GM23248 (cell line): ENCODE results near the gene KCNA10. TPM values are rescaled to one million over a fixed set of nuclear protein-coding genes. Genes with fewer than 3 reads are reported as not detected.

Experiments
- DNase-seq: peaks from one replicate; pipeline ENCODE4 v3.0.0-alpha.2; 2015
- H2AFZ ChIP-seq: fragments of 200-600 bp; sonication (generic); 2 replicates; pipeline ENCODE4 v1.6.1; 2016; ENCODE audit warnings: antibody characterized with exemption
- H3F3A ChIP-seq: fragments of 200-600 bp; sonication (generic); 2 replicates; pipeline ENCODE4 v1.6.1; 2016; ENCODE audit warnings: mild to moderate bottlenecking, antibody characterized with exemption, mixed run types; ENCODE audit not compliant: insufficient read depth
- H3K27ac ChIP-seq: fragments of 200-600 bp; sonication (generic); 2 replicates; pipeline ENCODE4 v1.5.1; 2016; ENCODE audit warnings: mild to moderate bottlenecking
- H3K27me3 ChIP-seq: fragments of 200-600 bp; sonication (generic); replicated peaks from 2 replicates; pipeline ENCODE4 v1.6.1; 2016; ENCODE audit warnings: mild to moderate bottlenecking; ENCODE audit not compliant: insufficient read depth
- H3K36me3 ChIP-seq: fragments of 200-600 bp; sonication (generic); 2 replicates; pipeline ENCODE4 v1.6.1; 2016; ENCODE audit warnings: low read depth, mild to moderate bottlenecking
- H3K4me1 ChIP-seq: fragments of 200-600 bp; sonication (generic); 2 replicates; pipeline ENCODE4 v1.6.1; 2016; ENCODE audit warnings: mild to moderate bottlenecking; ENCODE audit not compliant: insufficient read depth
- H3K4me2 ChIP-seq: fragments of 200-600 bp; sonication (generic); one replicate; pipeline ENCODE4 v1.6.1; 2016; ENCODE audit warnings: mild to moderate bottlenecking; ENCODE audit not compliant: unreplicated experiment
- H3K4me3 ChIP-seq: fragments of 200-600 bp; sonication (generic); 2 replicates; pipeline ENCODE4 v1.5.1; 2016; ENCODE audit warnings: mild to moderate bottlenecking
- H3K79me2 ChIP-seq: fragments of 200-600 bp; sonication (generic); 2 replicates; pipeline ENCODE4 v1.6.1; 2016; ENCODE audit warnings: mild to moderate bottlenecking; ENCODE audit not compliant: insufficient read depth
- H3K9ac ChIP-seq: fragments of 200-600 bp; sonication (generic); 2 replicates; pipeline ENCODE4 v1.6.1; 2016; ENCODE audit warnings: mild to moderate bottlenecking
- H3K9me2 ChIP-seq: fragments of 200-600 bp; sonication (generic); 2 replicates; pipeline ENCODE4 v1.6.1; 2016; ENCODE audit warnings: mixed run types, mild to moderate bottlenecking, moderate library complexity; ENCODE audit not compliant: insufficient read depth
- H3K9me3 ChIP-seq: fragments of 200-600 bp; sonication (generic); one replicate; pipeline ENCODE4 v1.6.1; 2017; ENCODE audit warnings: low read depth
- H4K20me1 ChIP-seq: fragments of 200-600 bp; sonication (generic); 2 replicates; pipeline ENCODE4 v1.6.0; 2016; ENCODE audit not compliant: insufficient read depth
- EZH2 ChIP-seq: fragments of 200-600 bp; sonication (generic); IDR thresholded peaks from 2 replicates; pipeline ENCODE4 v1.6.1; 2018; ENCODE audit warnings: antibody characterized with exemption, mild to moderate bottlenecking; ENCODE audit not compliant: insufficient read depth, poor library complexity, severe bottlenecking
- EZH2phosphoT487 ChIP-seq: fragments of 200-600 bp; sonication (generic); IDR thresholded peaks from 2 replicates; pipeline ENCODE4 v1.6.1; 2018; ENCODE audit warnings: antibody characterized with exemption, moderate library complexity, mild to moderate bottlenecking, low read depth; ENCODE audit not compliant: insufficient read depth
- WGBS, 2 experiments: methylation state at CpG; one replicate each; pipeline ENCODE4 v1.1.6; 2015 to 2017; ENCODE audit warnings: low lambda C conversion rate in 2 of 2, low coverage in 1 of 2; ENCODE audit errors: missing lambda C conversion rate in 2 of 2; 5-methylcytosine and 5-hydroxymethylcytosine counted together
- in situ Hi-C: fragments of 300-500 bp; cut with MboI; formaldehyde crosslinking; loops from 2 replicates; pipeline ENCODE4 v1.15.0; 2020
- polyA plus RNA-seq: library from polyadenylated mRNA; unstranded; fragments of >200 nt; fragmentation: Nextera tagmentation; extraction: Ambion mirVana; gene quantifications from 2 replicates; pipeline ENCODE4 v1.2.1, GENCODE V29; 2016
- total RNA-seq: library from RNA; depleted of rRNA; stranded (reverse); fragments of >200 nt; shearing (Covaris generic); gene quantifications from 2 replicates; pipeline ENCODE4 v1.2.3, GENCODE V29; 2014

KCNA10 gene
- total and polyA plus RNA-seq, 2 experiments from 2014 or later = not detected

DNA sequence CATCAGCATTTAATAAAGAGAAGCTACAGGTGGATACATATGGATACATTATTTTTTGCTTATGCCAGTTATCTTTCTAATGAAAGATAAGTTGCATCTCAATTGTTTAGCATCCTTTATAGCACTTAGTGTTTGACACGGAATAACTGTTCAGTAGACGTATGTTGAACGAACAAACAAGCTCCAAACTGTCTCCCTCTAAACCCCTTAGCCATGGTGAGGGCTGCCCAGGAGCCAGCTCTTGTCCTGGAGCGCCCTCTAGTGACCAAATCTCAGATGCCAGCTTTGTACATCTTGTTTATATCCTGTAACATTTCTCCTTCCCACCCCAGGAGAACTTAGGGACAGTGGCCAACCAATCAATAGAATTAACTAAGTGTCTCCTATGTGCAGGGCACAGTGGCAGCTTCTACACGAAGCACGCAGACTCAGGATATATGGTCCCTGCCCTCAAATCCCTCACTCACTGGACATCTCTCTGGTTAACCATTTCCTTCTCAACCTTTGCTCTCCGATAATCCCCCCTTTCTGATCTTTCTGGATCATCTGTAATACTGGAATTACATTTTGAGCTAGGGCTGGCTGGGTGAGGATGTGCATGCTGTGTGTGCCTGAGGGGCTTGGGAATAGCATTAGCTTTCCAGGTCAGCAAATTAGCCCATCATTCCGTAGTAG lies 22.9 kb downstream of the KCNA10 start:
- in situ Hi-C loops = loop anchor here (10.0 kb wide), 1 partner anchor 291 kb away; no protein-coding TSS in a partner anchor
- Histone ChIP-seq H3K4me1 (no peaks in the 10 kb centered on the region), H4K20me1 (no peaks in the 10 kb centered on the region), H3K9me2 (no peaks in the 10 kb centered on the region), H2AFZ (no peak overlapping the region), H3K9ac (no peak overlapping the region), H3K4me2 (no peak overlapping the region), H3K4me3 (no peak overlapping the region), H3K27ac (no peak overlapping the region), H3K79me2 (no peaks in the 10 kb centered on the region), H3K9me3 (no peaks in the 10 kb centered on the region), H3F3A (no peaks in the 10 kb centered on the region), H3K36me3 (no peaks in the 10 kb centered on the region), H3K27me3 (no peaks in the 10 kb centered on the region)
- 24 to 25% methylated on average over 8 of the region's 8 CpGs for WGBS, 2 experiments
- TF ChIP-seq EZH2 (no peak), EZH2phosphoT487 (no peak)
- peak; percentile 74 for DNase-seq

GRCh38 chr1:110494522-110495406 lies 24.2 kb downstream of the KCNA10 start:
- H2AFZ ChIP-seq = no peak overlapping the region
- no peaks in the 10 kb centered on the region for H4K20me1 ChIP-seq
- H3K4me3 ChIP-seq = no peak overlapping the region
- in situ Hi-C loops = loop anchor here (10.0 kb wide), 1 partner anchor 290 kb away; no protein-coding TSS in a partner anchor
- no peaks in the 10 kb centered on the region for H3K79me2 ChIP-seq
- no peak overlapping the region for H3K9ac ChIP-seq
- no peaks in the 10 kb centered on the region for H3K36me3 ChIP-seq
- H3K4me1 ChIP-seq = no peaks in the 10 kb centered on the region
- TF ChIP-seq EZH2 (no peak), EZH2phosphoT487 (no peak)
- H3K9me2 ChIP-seq = no peaks in the 10 kb centered on the region
- no peaks in the 10 kb centered on the region for H3K9me3 ChIP-seq
- no peaks in the 10 kb centered on the region for H3F3A ChIP-seq
- no peak overlapping the region for H3K4me2 ChIP-seq
- no peaks in the 10 kb centered on the region for H3K27me3 ChIP-seq
- H3K27ac ChIP-seq = no peak overlapping the region
- peak; percentile 24 for DNase-seq
- WGBS, 2 experiments = 60 to 68% methylated on average over 21 of the region's 21 CpGs

DNA sequence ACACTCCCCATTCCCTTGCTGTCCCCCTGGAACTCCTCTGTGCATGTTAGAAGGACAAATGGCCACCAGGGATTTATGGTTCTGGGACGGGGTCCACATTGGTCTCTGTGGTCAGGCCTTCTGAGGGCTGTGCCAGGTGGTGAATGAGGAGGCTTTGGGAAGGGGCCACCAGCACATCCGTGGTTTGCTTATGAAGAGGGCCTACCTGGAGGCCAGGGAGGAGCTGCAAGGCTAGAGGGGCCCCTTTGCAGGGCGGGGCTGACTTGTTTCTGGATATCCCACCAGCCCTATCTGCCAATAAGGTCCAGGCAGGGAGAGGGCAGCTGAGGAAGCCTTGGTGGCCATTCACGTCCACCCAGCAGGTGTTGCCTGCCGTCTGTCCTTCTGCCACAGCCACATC lies 24.9 kb downstream of the KCNA10 start:
- no peak for DNase-seq
- 53 to 55% methylated on average over 5 of the region's 5 CpGs for WGBS, 2 experiments

GRCh38 chr1:110493059-110493699 lies 25.8 kb downstream of the KCNA10 start:
- TF ChIP-seq EZH2phosphoT487 (no peak), EZH2 (no peak)
- H3K27me3 ChIP-seq = no peaks in the 10 kb centered on the region
- H3F3A ChIP-seq = no peaks in the 10 kb centered on the region
- H3K4me1 ChIP-seq = no peaks in the 10 kb centered on the region
- no peaks in the 10 kb centered on the region for H3K79me2 ChIP-seq
- H4K20me1 ChIP-seq = no peaks in the 10 kb centered on the region
- in situ Hi-C loops = loop anchor here (10.0 kb wide), 1 partner anchor 288 kb away; no protein-coding TSS in a partner anchor
- H3K36me3 ChIP-seq = no peaks in the 10 kb centered on the region
- no peaks in the 10 kb centered on the region for H3K9me2 ChIP-seq
- no peaks in the 10 kb centered on the region for H3K9me3 ChIP-seq
- H3K4me2 ChIP-seq = no peak overlapping the region
- 82 to 85% methylated on average over 5 of the region's 5 CpGs for WGBS, 2 experiments
- no peak overlapping the region for H2AFZ ChIP-seq
- H3K4me3 ChIP-seq = no peak overlapping the region
- H3K9ac ChIP-seq = no peak overlapping the region
- no peak for DNase-seq
- no peak overlapping the region for H3K27ac ChIP-seq

More for the DNA sequence above, 24.9 kb downstream of the KCNA10 start:
- no peaks in the 10 kb centered on the region for H3K4me1 ChIP-seq
- in situ Hi-C loops = loop anchor here (10.0 kb wide), 1 partner anchor 289 kb away; no protein-coding TSS in a partner anchor
- no peaks in the 10 kb centered on the region for H3K27me3 ChIP-seq
- no peak overlapping the region for H3K27ac ChIP-seq
- no peak overlapping the region for H3K4me3 ChIP-seq
- no peak overlapping the region for H3K4me2 ChIP-seq
- no peak overlapping the region for H3K9ac ChIP-seq
- no peak for TF ChIP-seq EZH2phosphoT487
- TF ChIP-seq EZH2 = no peak
- no peaks in the 10 kb centered on the region for H4K20me1 ChIP-seq
- H3K79me2 ChIP-seq = no peaks in the 10 kb centered on the region
- no peak overlapping the region for H2AFZ ChIP-seq
- H3F3A ChIP-seq = no peaks in the 10 kb centered on the region
- H3K9me2 ChIP-seq = no peaks in the 10 kb centered on the region
- H3K9me3 ChIP-seq = no peaks in the 10 kb centered on the region
- no peaks in the 10 kb centered on the region for H3K36me3 ChIP-seq
